ENCODE results near the gene FOXJ1.

GRCh38 chr17:76145231-76146052 lies 4.4 kb upstream of the FOXJ1 start:
- TF ChIP-seq POLR2AphosphoS5 (IDR thresholded peaks at IDR 0.05; ENCODE audit: low read depth, low read length) (no peak), POLR2A (IDR thresholded peaks at IDR 0.05; ENCODE audit: low read depth, low read length) (no peak), TAF1 (IDR thresholded peaks at IDR 0.05; ENCODE audit: low read depth, low read length) (no peak), PAX5 (IDR thresholded peaks at IDR 0.05; ENCODE audit: insufficient read depth, low read length, severe bottlenecking) (no peak), POU2F2 (IDR thresholded peaks at IDR 0.05; ENCODE audit: low read depth, low read length) (no peak)
